ENCODE data around the gene TBC1D22B. TPM values are rescaled to one million over a fixed set of nuclear protein-coding genes. Genes with fewer than 3 reads are reported as not detected.
A peak's percentile ranks its signal among the peaks of the same experiment; 100 is the strongest.

TBC1D22B gene
- total and polyA plus RNA-seq, 9 of the 15 experiments (the other 6 are each of a cell fraction or from before 2014, with no cell fraction given) = 4.8 to 24.2 (median 13.5) TPM

- intact Hi-C loops (cut with micrococcal nuclease) (no loop called here), in situ Hi-C loops (cut with MboI) (loop anchor here (25.0 kb wide), 1 partner anchor 1125 kb away; no protein-coding TSS in a partner anchor)
- ATAC-seq (no peak), DNase-seq (ENCODE audit: extremely low read depth in 1 of 4, low spot score in 3 of 4) (no peak), FAIRE-seq (no peak)
- H3K4me3 ChIP-seq = no peak overlapping the region
- ChIA-PET CTCF (ENCODE audit: low intra/inter-chr PET ratio) (no interaction called here), POLR2A (interaction anchor here (0.6 to 1.4 kb wide), 6 partner anchors 8 to 138 kb away, joined by 3 to 5 read pairs (median 3); partner anchors contain the start of genes CCDC167 and RNF8)
- no peak overlapping the region for H3K9ac ChIP-seq (ENCODE audit: insufficient read depth in 1 of 2, low read depth in 2 of 2, low read length in 2 of 2)
- BruUV-seq (replicated peaks) = no TSS peak
- no peaks in the 10 kb centered on the region for H3K27me3 ChIP-seq (ENCODE audit: control insufficient read depth in 2 of 2, insufficient read depth in 2 of 2, low read length in 2 of 2)
- H3K36me3 ChIP-seq (ENCODE audit: control insufficient read depth, insufficient read depth, low read length) = peaks cover 58% of the 10 kb centered on the region
- no peak overlapping the region for H3K27ac ChIP-seq (ENCODE audit: extremely low read depth, low read depth, low read length)
- WGBS (ENCODE audit: insufficient coverage, low coverage, missing lambda C conversion rate) = 58% methylated on average over 2 of the region's 2 CpGs
- TF ChIP-seq KLF10 (CRISPR knock-in tag; IDR thresholded peaks at IDR 0.05) = no peak
- H2AFZ ChIP-seq (ENCODE audit: low read depth, low read length) = no peak overlapping the region
- peaks cover 4% of the 10 kb centered on the region; the same call in 1 of the 2 replicates for H4K20me1 ChIP-seq (replicated peaks; ENCODE audit: control insufficient read depth, insufficient read depth, low read length)
- no peaks in the 10 kb centered on the region for H3K9me1 ChIP-seq (ENCODE audit: control insufficient read depth, insufficient read depth, low read length)
- no peak overlapping the region for H3K4me2 ChIP-seq (ENCODE audit: insufficient read depth, low read length)
- H3K4me1 ChIP-seq (replicated peaks in 1 of 2; ENCODE audit: control insufficient read depth in 2 of 2, insufficient read depth in 2 of 2, low read length in 2 of 2) = peaks cover 0 to 8% of the 10 kb centered on the region in 2 experiments; a peak in 3 of 5 replicates
- peaks cover 15% of the 10 kb centered on the region; the same call in 2 of the 3 replicates for H3K79me2 ChIP-seq (ENCODE audit: control insufficient read depth, insufficient read depth, low read length)
- H3K9me3 ChIP-seq (replicated peaks; ENCODE audit: control insufficient read depth, insufficient read depth, low read depth, low read length) = no peaks in the 10 kb centered on the region
These were observed 104.7 kb downstream of the TBC1D22B start for GRCh38 chr6:37362101-37362828.

- WGBS (ENCODE audit: insufficient coverage, low coverage, missing lambda C conversion rate) = 35% methylated on average over 2 of the region's 2 CpGs
- Histone ChIP-seq H3K9me1 (ENCODE audit: control insufficient read depth, insufficient read depth, low read length) (no peaks in the 10 kb centered on the region), H3K79me2 (ENCODE audit: control insufficient read depth, insufficient read depth, low read length) (no peaks in the 10 kb centered on the region), H3K27ac (ENCODE audit: extremely low read depth, low read depth, low read length) (no peak overlapping the region), H3K4me3 (no peak overlapping the region), H3K36me3 (ENCODE audit: control insufficient read depth, insufficient read depth, low read length) (peaks cover 76% of the 10 kb centered on the region), H3K27me3 (ENCODE audit: control insufficient read depth in 2 of 2, insufficient read depth in 2 of 2, low read length in 2 of 2) (no peaks in the 10 kb centered on the region), H3K4me1 (replicated peaks in 1 of 2; ENCODE audit: control insufficient read depth in 2 of 2, insufficient read depth in 2 of 2, low read length in 2 of 2) (no peaks in the 10 kb centered on the region), H3K9me3 (replicated peaks; ENCODE audit: control insufficient read depth, insufficient read depth, low read depth, low read length) (no peaks in the 10 kb centered on the region), H4K20me1 (replicated peaks; ENCODE audit: control insufficient read depth, insufficient read depth, low read length) (no peaks in the 10 kb centered on the region; the same call in 1 of the 2 replicates), H3K9ac (ENCODE audit: insufficient read depth in 1 of 2, low read depth in 2 of 2, low read length in 2 of 2) (no peak overlapping the region), H2AFZ (ENCODE audit: low read depth, low read length) (no peak overlapping the region), H3K4me2 (ENCODE audit: insufficient read depth, low read length) (no peak overlapping the region)
- ChIA-PET POLR2A (interaction anchor here (0.6 to 1.9 kb wide), 4 partner anchors 11 to 89 kb away, joined by 3 to 8 read pairs (median 3); partner anchors contain the start of gene RNF8), CTCF (ENCODE audit: low intra/inter-chr PET ratio) (interaction anchor here (1.4 to 1.6 kb wide), 2 partner anchors 201 to 327 kb away, joined by 4 to 8 read pairs; no protein-coding TSS in a partner anchor)
- intact Hi-C loops (cut with micrococcal nuclease) = loop anchor here (2.0 kb wide), 1 partner anchor 199 kb away; no protein-coding TSS in a partner anchor
- FAIRE-seq (peak; percentile 59), DNase-seq (ENCODE audit: extremely low read depth in 1 of 4, low spot score in 3 of 4) (peak in 1 of 4 experiments; percentile 38), ATAC-seq (peak; percentile 78)
- BruUV-seq (replicated peaks) = no TSS peak
- in situ Hi-C loops (cut with MboI) = loop anchor here (25.0 kb wide), 1 partner anchor 1122 kb away; no protein-coding TSS in a partner anchor
- 0 out of 2 replicates have a peak, but pooled peaks have one; percentile 17 for TF ChIP-seq DEAF1 (CRISPR knock-in tag; IDR thresholded peaks at IDR 0.05)
- TF ChIP-seq FOXK2 (conservative IDR thresholded peaks at IDR 0.05 in 1 of 2, IDR thresholded peaks at IDR 0.05 in 1 of 2; ENCODE audit: low read depth in 2 of 2) = no peak
- TF ChIP-seq CTCF (IDR thresholded peaks at IDR 0.05 in 2 of 3, conservative IDR thresholded peaks at IDR 0.05 in 1 of 3; ENCODE audit: insufficient read depth in 2 of 3, low read depth in 1 of 3, low read length in 3 of 3) = peak; percentile 6 to 60 (median 32); a peak in 3 of 6 replicates
- peak; percentile 51 to 68; a peak in 3 of 4 replicates for TF ChIP-seq RAD21 (CRISPR knock-in tag; conservative IDR thresholded peaks at IDR 0.05 in 1 of 2, IDR thresholded peaks at IDR 0.05 in 1 of 2)
These were observed 108.2 kb downstream of the TBC1D22B start for GRCh38 chr6:37365791-37366190.
